Parathyroid adenoma (tissue), 2 donors: ENCODE results near the gene TP73.

ENCODE experiments used
- H2AFZ ChIP-seq: fragments of 300-600 bp; sonication (generic); one replicate; pipeline ENCODE4 v1.7.0; 2017; ENCODE audit warnings: antibody characterized with exemption, mild to moderate bottlenecking
- H3K27ac ChIP-seq: fragments of 300-600 bp; sonication (generic); one replicate; pipeline ENCODE4 v1.7.0; 2017
- H3K27me3 ChIP-seq: fragments of 300-600 bp; sonication (generic); one replicate; pipeline ENCODE4 v1.7.0; 2017; ENCODE audit warnings: low read length; ENCODE audit not compliant: control insufficient read depth, insufficient read depth
- H3K36me3 ChIP-seq: fragments of 300-600 bp; sonication (generic); one replicate; pipeline ENCODE4 v1.7.0; 2017; ENCODE audit warnings: low read length; ENCODE audit not compliant: control insufficient read depth, insufficient read depth
- H3K4me1 ChIP-seq: fragments of 300-600 bp; sonication (generic); one replicate; pipeline ENCODE4 v1.7.0; 2017; ENCODE audit warnings: control low read depth
- H3K4me2 ChIP-seq: fragments of 300-600 bp; sonication (generic); one replicate; pipeline ENCODE4 v1.7.0; 2017; ENCODE audit warnings: low read length
- H3K4me3 ChIP-seq: fragments of 300-600 bp; sonication (generic); one replicate; pipeline ENCODE4 v1.7.0; 2017; ENCODE audit warnings: low read depth, low read length
- H3K79me2 ChIP-seq: fragments of 300-600 bp; sonication (generic); one replicate; pipeline ENCODE4 v1.7.0; 2017; ENCODE audit warnings: control low read depth
- H3K9ac ChIP-seq: fragments of 300-600 bp; sonication (generic); one replicate; pipeline ENCODE4 v1.7.0; 2017; ENCODE audit warnings: mild to moderate bottlenecking
- H3K9me3 ChIP-seq: fragments of 300-600 bp; sonication (generic); one replicate; pipeline ENCODE4 v1.7.0; 2017; ENCODE audit warnings: low read length; ENCODE audit not compliant: control insufficient read depth
- CTCF ChIP-seq: fragments of 300-600 bp; sonication (generic); IDR thresholded peaks from one replicate; pipeline ENCODE4 v1.7.0; 2017; ENCODE audit warnings: antibody characterized with exemption, mild to moderate bottlenecking
- donor health status: primary hyperparathyroidism.

The TP73 gene

GRCh38 chr1:3708791-3709190 is 56.5 kb downstream of the TP73 start:
- Histone ChIP-seq H3K4me2 (no peak overlapping the region), H3K36me3 (no peaks in the 10 kb centered on the region), H3K27ac (no peak overlapping the region), H3K4me3 (no peak overlapping the region), H3K9ac (no peak overlapping the region), H3K79me2 (no peaks in the 10 kb centered on the region), H3K9me3 (no peaks in the 10 kb centered on the region), H2AFZ (no peak overlapping the region), H3K27me3 (no peaks in the 10 kb centered on the region), H3K4me1 (no peaks in the 10 kb centered on the region)
- TF ChIP-seq CTCF = no peak

DNA sequence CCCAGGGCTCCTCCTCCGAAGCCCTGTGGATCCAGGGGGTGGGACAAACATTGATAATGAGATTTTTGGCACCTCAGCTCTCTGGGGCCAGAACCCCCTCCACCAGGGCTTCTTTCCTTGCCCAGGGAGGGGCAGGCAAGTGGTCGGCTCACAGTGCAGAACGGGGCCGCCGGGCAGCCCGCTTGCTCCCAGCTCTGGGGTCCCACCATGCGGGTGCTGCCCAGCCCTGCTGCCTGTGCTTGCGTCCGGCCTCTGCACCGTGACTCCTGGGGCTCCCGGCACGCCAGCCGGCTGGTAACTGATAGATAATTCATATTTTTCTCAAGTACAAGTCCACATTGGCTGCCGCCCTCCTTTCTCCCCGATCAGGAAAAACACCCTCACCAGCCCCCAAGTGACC is 57.9 kb downstream of the TP73 start:
- no peak for TF ChIP-seq CTCF
- Histone ChIP-seq H3K79me2 (no peaks in the 10 kb centered on the region), H3K9ac (no peak overlapping the region), H3K4me1 (no peaks in the 10 kb centered on the region), H2AFZ (no peak overlapping the region), H3K4me3 (no peak overlapping the region), H3K27me3 (no peaks in the 10 kb centered on the region), H3K36me3 (no peaks in the 10 kb centered on the region), H3K9me3 (no peaks in the 10 kb centered on the region), H3K4me2 (no peak overlapping the region), H3K27ac (no peak overlapping the region)

- Histone ChIP-seq H3K4me3 (no peak overlapping the region), H3K9me3 (no peaks in the 10 kb centered on the region), H3K27ac (no peak overlapping the region), H3K36me3 (no peaks in the 10 kb centered on the region), H3K4me2 (no peak overlapping the region), H3K4me1 (no peaks in the 10 kb centered on the region), H3K9ac (no peak overlapping the region), H3K27me3 (no peaks in the 10 kb centered on the region), H2AFZ (no peak overlapping the region), H3K79me2 (no peaks in the 10 kb centered on the region)
- TF ChIP-seq CTCF = no peak
These were observed 59.1 kb downstream of the TP73 start for GRCh38 chr1:3711381-3711779.

- Histone ChIP-seq H3K4me3 (no peak overlapping the region), H3K27me3 (no peaks in the 10 kb centered on the region)
These were observed 59.6 kb downstream of the TP73 start for GRCh38 chr1:3711780-3712451.

More at GRCh38 chr1:3711780-3712451, 59.6 kb downstream of the TP73 start:
- Histone ChIP-seq H3K79me2 (no peaks in the 10 kb centered on the region), H3K36me3 (no peaks in the 10 kb centered on the region), H3K9me3 (no peaks in the 10 kb centered on the region), H3K4me2 (no peak overlapping the region), H3K9ac (no peak overlapping the region), H3K4me1 (no peaks in the 10 kb centered on the region), H2AFZ (no peak overlapping the region), H3K27ac (no peak overlapping the region)
- TF ChIP-seq CTCF = no peak
